ENCODE data around the gene MLLT3.

MLLT3 gene

GRCh38 chr9:20472342-20473045 is 149.8 kb downstream of the MLLT3 start:
- DNase-seq: no peak

- DNase-seq: no peak
These were observed 155.8 kb downstream of the MLLT3 start for GRCh38 chr9:20466328-20467008.

GRCh38 chr9:20464242-20464641 is 158.1 kb downstream of the MLLT3 start:
- DNase-seq: no peak

GRCh38 chr9:20463823-20464222 is 158.5 kb downstream of the MLLT3 start:
- DNase-seq: no peak

GRCh38 chr9:20462410-20462809 is 159.9 kb downstream of the MLLT3 start:
- no peak for DNase-seq

- DNase-seq: no peak
These were observed 175.0 kb downstream of the MLLT3 start for GRCh38 chr9:20447291-20447690.

GRCh38 chr9:20446248-20446647 is 176.1 kb downstream of the MLLT3 start:
- DNase-seq: no peak

- DNase-seq: no peak
These were observed 179.6 kb downstream of the MLLT3 start for GRCh38 chr9:20442461-20443319.

- no peak for DNase-seq
These were observed 180.4 kb downstream of the MLLT3 start for GRCh38 chr9:20441711-20442423.

GRCh38 chr9:20441166-20441565 is 181.1 kb downstream of the MLLT3 start:
- DNase-seq: no peak

GRCh38 chr9:20437476-20437875 is 184.8 kb downstream of the MLLT3 start:
- no peak for DNase-seq

GRCh38 chr9:20436476-20437195 is 185.7 kb downstream of the MLLT3 start:
- no peak for DNase-seq

GRCh38 chr9:20428976-20429375 is 193.3 kb downstream of the MLLT3 start:
- DNase-seq: no peak

- no peak for DNase-seq
These were observed 194.9 kb downstream of the MLLT3 start for GRCh38 chr9:20427359-20427758.

GRCh38 chr9:20426019-20426418 is 196.3 kb downstream of the MLLT3 start:
- no peak for DNase-seq

GRCh38 chr9:20419533-20419932 is 202.8 kb downstream of the MLLT3 start:
- DNase-seq: no peak

- DNase-seq: no peak
These were observed 203.8 kb downstream of the MLLT3 start for GRCh38 chr9:20418485-20418884.

- DNase-seq: no peak
These were observed 204.8 kb downstream of the MLLT3 start for GRCh38 chr9:20417373-20418080.

GRCh38 chr9:20414150-20414549 is 208.1 kb downstream of the MLLT3 start:
- DNase-seq: no peak

GRCh38 chr9:20409321-20410092 is 212.8 kb downstream of the MLLT3 start:
- DNase-seq: no peak

GRCh38 chr9:20408513-20408912 is 213.8 kb downstream of the MLLT3 start:
- no peak for DNase-seq
